ENCODE results near the gene TOX3. TPM values are rescaled to one million over a fixed set of nuclear protein-coding genes. Genes with fewer than 3 reads are reported as not detected.

Gene TOX3
- total and polyA plus RNA-seq, 2 of the 13 experiments (the other 11 are each of a cell fraction or from before 2014, with no cell fraction given), result 14.5 to 98.6 TPM

DNA sequence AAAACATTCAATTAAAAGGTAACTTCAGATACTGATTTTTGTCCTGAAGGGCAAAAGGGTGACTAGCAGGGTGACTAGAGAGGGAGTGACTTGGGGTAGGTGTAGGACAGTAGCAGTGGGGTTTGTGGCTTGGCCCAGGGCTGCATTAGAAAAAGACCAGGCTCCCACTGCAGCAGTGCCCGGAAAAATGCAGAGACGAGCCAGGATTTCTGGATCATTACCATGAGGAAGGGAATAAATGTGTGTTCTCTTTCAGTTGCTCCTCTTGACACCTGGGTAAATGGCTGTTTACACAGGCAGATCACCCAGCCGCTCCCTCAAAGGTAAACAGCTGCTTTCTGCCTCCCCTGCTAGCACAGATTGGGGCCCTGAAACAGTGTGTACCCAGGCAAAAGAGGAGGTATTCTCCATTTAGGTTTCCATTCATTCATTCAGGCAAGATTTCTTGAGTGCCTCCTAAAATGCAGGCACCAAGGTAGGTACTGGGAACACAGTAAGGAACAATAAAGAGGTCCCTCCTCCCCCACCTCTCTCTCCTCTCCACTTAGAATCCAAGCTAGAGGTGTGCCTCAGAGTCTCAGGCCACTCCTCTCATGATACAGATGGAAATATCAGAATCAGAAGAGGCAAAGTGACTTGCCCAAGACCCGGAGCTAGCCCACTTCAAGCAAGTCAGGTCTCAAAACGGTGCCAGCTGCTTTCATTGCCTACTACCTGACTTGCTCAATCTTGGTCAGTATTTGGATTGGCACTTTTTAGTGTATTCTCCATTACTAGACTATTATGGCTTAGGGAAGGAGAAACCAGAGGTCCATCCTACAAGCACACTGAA is 15.2 kb upstream of the TOX3 start (continued):
- TF ChIP-seq, protein P1, sequence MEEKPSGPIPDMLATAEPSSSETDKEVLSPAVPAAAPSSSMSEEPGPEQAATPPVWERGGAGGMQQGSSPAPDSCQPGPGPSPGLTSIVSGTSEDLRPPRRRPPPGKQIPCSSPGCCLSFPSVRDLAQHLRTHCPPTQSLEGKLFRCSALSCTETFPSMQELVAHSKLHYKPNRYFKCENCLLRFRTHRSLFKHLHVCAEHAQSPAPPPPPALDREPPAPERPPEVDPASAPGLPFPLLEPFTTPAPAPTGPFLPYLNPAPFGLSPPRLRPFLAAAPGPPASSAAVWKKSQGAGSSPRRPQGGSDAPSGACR (CRISPR knock-in tag; IDR thresholded peaks at IDR 0.05), result peak; percentile 73; the same call in 1 of the 2 replicates
- no peak for TF ChIP-seq KMT2B (CRISPR knock-in tag; IDR thresholded peaks at IDR 0.05)
- no peak for TF ChIP-seq TRIM24 (CRISPR knock-in tag; IDR thresholded peaks at IDR 0.05)
- TF ChIP-seq REPIN1 (CRISPR knock-in tag; IDR thresholded peaks at IDR 0.05; ENCODE audit: borderline replicate concordance, low read depth), result peak; percentile 41; the same call in 1 of the 2 replicates
- no peak for TF ChIP-seq ZNF468 (CRISPR knock-in tag; IDR thresholded peaks at IDR 0.05)
- no peak for TF ChIP-seq SMARCC2 (IDR thresholded peaks at IDR 0.05)
- TF ChIP-seq, protein P2, sequence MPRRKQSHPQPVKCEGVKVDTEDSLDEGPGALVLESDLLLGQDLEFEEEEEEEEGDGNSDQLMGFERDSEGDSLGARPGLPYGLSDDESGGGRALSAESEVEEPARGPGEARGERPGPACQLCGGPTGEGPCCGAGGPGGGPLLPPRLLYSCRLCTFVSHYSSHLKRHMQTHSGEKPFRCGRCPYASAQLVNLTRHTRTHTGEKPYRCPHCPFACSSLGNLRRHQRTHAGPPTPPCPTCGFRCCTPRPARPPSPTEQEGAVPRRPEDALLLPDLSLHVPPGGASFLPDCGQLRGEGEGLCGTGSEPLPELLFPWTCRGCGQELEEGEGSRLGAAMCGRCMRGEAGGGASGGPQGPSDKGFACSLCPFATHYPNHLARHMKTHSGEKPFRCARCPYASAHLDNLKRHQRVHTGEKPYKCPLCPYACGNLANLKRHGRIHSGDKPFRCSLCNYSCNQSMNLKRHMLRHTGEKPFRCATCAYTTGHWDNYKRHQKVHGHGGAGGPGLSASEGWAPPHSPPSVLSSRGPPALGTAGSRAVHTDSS (CRISPR knock-in tag; conservative IDR thresholded peaks at IDR 0.05), result no peak
- TF ChIP-seq ZNF235 (CRISPR knock-in tag; IDR thresholded peaks at IDR 0.05; ENCODE audit: borderline replicate concordance), result no peak
- no peak; the same call in 1 of the 2 replicates for TF ChIP-seq ZNF709 (CRISPR knock-in tag; IDR thresholded peaks at IDR 0.05)
- TF ChIP-seq, protein P3, sequence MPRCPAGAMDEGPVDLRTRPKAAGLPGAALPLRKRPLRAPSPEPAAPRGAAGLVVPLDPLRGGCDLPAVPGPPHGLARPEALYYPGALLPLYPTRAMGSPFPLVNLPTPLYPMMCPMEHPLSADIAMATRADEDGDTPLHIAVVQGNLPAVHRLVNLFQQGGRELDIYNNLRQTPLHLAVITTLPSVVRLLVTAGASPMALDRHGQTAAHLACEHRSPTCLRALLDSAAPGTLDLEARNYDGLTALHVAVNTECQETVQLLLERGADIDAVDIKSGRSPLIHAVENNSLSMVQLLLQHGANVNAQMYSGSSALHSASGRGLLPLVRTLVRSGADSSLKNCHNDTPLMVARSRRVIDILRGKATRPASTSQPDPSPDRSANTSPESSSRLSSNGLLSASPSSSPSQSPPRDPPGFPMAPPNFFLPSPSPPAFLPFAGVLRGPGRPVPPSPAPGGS (CRISPR knock-in tag; IDR thresholded peaks at IDR 0.05), result no peak; the same call in 1 of the 2 replicates
- no peak for TF ChIP-seq SNAI1 (CRISPR knock-in tag; IDR thresholded peaks at IDR 0.05; ENCODE audit: borderline replicate concordance)
- TF ChIP-seq, protein P4, sequence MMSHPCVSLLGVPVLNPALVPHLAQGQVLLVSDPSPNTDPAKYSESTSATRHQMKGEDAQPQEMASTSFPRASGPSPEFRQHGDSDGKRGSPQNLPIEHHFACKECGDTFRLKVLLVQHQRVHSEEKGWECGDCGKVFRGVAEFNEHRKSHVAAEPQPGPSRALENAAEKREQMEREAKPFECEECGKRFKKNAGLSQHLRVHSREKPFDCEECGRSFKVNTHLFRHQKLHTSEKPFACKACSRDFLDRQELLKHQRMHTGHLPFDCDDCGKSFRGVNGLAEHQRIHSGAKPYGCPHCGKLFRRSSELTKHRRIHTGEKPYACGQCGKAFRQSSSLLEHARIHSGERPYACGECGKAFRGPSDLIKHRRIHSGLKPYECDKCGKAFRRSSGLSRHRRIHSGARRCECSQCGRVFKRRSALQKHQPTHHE (CRISPR knock-in tag; IDR thresholded peaks at IDR 0.05; ENCODE audit: borderline replicate concordance), result no peak; the same call in 1 of the 2 replicates
- TF ChIP-seq ZNF567 (CRISPR knock-in tag; IDR thresholded peaks at IDR 0.05; ENCODE audit: borderline replicate concordance), result no peak
- TF ChIP-seq GLI4 (CRISPR knock-in tag; IDR thresholded peaks at IDR 0.05; ENCODE audit: borderline replicate concordance), result 0 out of 2 replicates have a peak, but pooled peaks have one; percentile 65
- no peak for TF ChIP-seq SNRNP70 (IDR thresholded peaks at IDR 0.05; ENCODE audit: low read depth, low read length)
- no peak for TF ChIP-seq HDAC6 (IDR thresholded peaks at IDR 0.05; ENCODE audit: low read depth, low read length)
- no peak for TF ChIP-seq CCAR2 (optimal IDR thresholded peaks at IDR 0.05; ENCODE audit: low read depth, low read length)
- peak; percentile 89; the same call in 1 of the 2 replicates for TF ChIP-seq ZNF430 (CRISPR knock-in tag; IDR thresholded peaks at IDR 0.05)
- TF ChIP-seq ARHGAP35 (CRISPR knock-in tag; IDR thresholded peaks at IDR 0.05; ENCODE audit: borderline replicate concordance), result no peak
- TF ChIP-seq, protein P5, sequence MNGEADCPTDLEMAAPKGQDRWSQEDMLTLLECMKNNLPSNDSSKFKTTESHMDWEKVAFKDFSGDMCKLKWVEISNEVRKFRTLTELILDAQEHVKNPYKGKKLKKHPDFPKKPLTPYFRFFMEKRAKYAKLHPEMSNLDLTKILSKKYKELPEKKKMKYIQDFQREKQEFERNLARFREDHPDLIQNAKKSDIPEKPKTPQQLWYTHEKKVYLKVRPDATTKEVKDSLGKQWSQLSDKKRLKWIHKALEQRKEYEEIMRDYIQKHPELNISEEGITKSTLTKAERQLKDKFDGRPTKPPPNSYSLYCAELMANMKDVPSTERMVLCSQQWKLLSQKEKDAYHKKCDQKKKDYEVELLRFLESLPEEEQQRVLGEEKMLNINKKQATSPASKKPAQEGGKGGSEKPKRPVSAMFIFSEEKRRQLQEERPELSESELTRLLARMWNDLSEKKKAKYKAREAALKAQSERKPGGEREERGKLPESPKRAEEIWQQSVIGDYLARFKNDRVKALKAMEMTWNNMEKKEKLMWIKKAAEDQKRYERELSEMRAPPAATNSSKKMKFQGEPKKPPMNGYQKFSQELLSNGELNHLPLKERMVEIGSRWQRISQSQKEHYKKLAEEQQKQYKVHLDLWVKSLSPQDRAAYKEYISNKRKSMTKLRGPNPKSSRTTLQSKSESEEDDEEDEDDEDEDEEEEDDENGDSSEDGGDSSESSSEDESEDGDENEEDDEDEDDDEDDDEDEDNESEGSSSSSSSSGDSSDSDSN (CRISPR knock-in tag; IDR thresholded peaks at IDR 0.05), result peak; percentile 58; the same call in 1 of the 2 replicates
- peak; percentile 38; the same call in 1 of the 2 replicates for TF ChIP-seq PHF8 (CRISPR knock-in tag; IDR thresholded peaks at IDR 0.05)
- TF ChIP-seq RORA (CRISPR knock-in tag; IDR thresholded peaks at IDR 0.05), result no peak
